ENCODE data around the gene GNG14. TPM values are rescaled to one million over a fixed set of nuclear protein-coding genes. Genes with fewer than 3 reads are reported as not detected.

GNG14 gene
- total RNA-seq, 1 experiment from 2014 or later, result not detected

DNA sequence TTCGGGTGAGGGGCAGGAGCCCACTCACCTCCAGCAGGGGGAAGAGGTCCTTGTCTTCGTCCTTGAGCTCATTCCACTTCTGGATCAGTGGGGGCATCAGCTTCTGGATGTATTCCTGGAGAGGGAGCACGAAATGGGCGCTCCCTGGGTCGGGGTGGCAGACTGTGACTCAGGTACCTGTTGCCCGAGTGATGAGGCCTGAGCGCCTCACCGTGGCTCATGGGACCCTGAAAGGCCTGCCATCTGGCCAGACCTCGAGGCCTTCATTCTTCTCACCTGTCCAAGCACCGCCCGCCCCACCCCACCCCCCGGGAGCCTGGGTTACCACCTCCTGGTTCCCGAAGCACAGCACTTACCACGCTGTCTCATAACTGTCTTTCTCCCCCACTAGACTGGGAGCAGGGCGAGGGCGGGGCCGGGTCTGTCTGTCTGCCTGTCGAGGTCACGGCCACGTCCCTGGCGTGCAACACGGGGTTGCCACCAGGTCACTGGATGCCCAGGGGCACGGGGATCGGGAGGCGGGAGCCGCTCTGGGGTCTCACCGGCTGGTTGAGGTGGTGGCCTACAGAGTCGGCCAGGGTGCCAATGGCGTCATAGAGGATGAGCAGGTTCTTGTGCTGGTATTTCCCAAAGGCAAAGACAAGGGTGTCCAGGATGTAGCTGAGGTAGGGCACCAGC, 18.0 kb downstream of the GNG14 start:
- WGBS (ENCODE audit: extremely low coverage, insufficient read length, low lambda C conversion rate), result no CpG with 5 or more reads among the region's 29 CpGs
- peaks cover 7 to 14% of the 10 kb centered on the region in 2 experiments for H3K4me1 Mint-ChIP-seq

More for the DNA sequence above, 18.0 kb downstream of the GNG14 start:
- Histone ChIP-seq H2AK5ac (ENCODE audit: insufficient read length, low read length) (no peak overlapping the region), H2BK5ac (ENCODE audit: insufficient read length, low read length) (no peak overlapping the region), H3K56ac (ENCODE audit: insufficient read length, low read depth, low read length) (no peak overlapping the region), H2AFZ (ENCODE audit: low read length) (no peak overlapping the region), H3K18ac (ENCODE audit: insufficient read length, low read depth, low read length) (no peak overlapping the region), H4K5ac (ENCODE audit: insufficient read length, low read depth, low read length) (no peak overlapping the region), H3K27ac (ENCODE audit: insufficient read length, low read depth, low read length) (no peak overlapping the region), H4K8ac (replicated peaks; ENCODE audit: insufficient read length, low read depth, low read length) (no peak overlapping the region), H2BK20ac (ENCODE audit: low read depth, low read length, poor library complexity, severe bottlenecking) (no peak overlapping the region), H3K9ac (ENCODE audit: extremely low read depth, insufficient read length, low read length) (no peak overlapping the region), H3K9me3 (ENCODE audit: control insufficient read depth, low read depth, low read length) (no peaks in the 10 kb centered on the region), H3K4ac (ENCODE audit: low read depth, low read length) (no peak overlapping the region), H3K4me2 (ENCODE audit: insufficient read depth, insufficient read length, low read length) (no peak overlapping the region), H4K20me1 (ENCODE audit: control insufficient read depth, insufficient read depth, insufficient read length) (no peaks in the 10 kb centered on the region), H3T11ph (ENCODE audit: low read length) (no peak overlapping the region), H2BK12ac (ENCODE audit: insufficient read length, low read depth, low read length) (no peak overlapping the region), H3K23ac (ENCODE audit: insufficient read length, low read depth, low read length) (no peak overlapping the region), H3K14ac (ENCODE audit: insufficient read depth, low read length) (no peak overlapping the region), H3K23me2 (ENCODE audit: insufficient read length, low read depth, low read length, poor library complexity, severe bottlenecking) (no peaks in the 10 kb centered on the region), H4K91ac (ENCODE audit: insufficient read length, low read depth, low read length) (no peak overlapping the region), H3K79me2 (ENCODE audit: insufficient read depth, low read length) (no peaks in the 10 kb centered on the region), H3K4me1 (ENCODE audit: insufficient read depth, low read length) (no peaks in the 10 kb centered on the region), H2BK15ac (ENCODE audit: low read depth, low read length) (no peak overlapping the region), H3K79me1 (ENCODE audit: insufficient read depth, low read depth, low read length, poor library complexity, severe bottlenecking) (no peaks in the 10 kb centered on the region), H2BK120ac (ENCODE audit: low read depth, low read length, poor library complexity, severe bottlenecking) (no peak overlapping the region), H3K27me3 (ENCODE audit: insufficient read depth, low read length) (no peaks in the 10 kb centered on the region)
- DNase-seq, result no peak
- Mint-ChIP-seq H3K4me3 (no peak overlapping the region), H3K27ac (0 out of 7 replicates have a peak overlapping the region, but pooled peaks of 1 of the 3 experiments have one; percentile 35), H3K9me3 (no peaks in the 10 kb centered on the region; a peak in 1 of 5 replicates), H3K27me3 (ENCODE audit: low read depth) (no peaks in the 10 kb centered on the region; the same call in 1 of the 2 replicates), H3K36me3 (ENCODE audit: insufficient read depth in 1 of 3, low read depth in 3 of 3) (peaks cover 59 to 90% (median 83%) of the 10 kb centered on the region in 3 experiments)
- TF ChIP-seq, protein P1, sequence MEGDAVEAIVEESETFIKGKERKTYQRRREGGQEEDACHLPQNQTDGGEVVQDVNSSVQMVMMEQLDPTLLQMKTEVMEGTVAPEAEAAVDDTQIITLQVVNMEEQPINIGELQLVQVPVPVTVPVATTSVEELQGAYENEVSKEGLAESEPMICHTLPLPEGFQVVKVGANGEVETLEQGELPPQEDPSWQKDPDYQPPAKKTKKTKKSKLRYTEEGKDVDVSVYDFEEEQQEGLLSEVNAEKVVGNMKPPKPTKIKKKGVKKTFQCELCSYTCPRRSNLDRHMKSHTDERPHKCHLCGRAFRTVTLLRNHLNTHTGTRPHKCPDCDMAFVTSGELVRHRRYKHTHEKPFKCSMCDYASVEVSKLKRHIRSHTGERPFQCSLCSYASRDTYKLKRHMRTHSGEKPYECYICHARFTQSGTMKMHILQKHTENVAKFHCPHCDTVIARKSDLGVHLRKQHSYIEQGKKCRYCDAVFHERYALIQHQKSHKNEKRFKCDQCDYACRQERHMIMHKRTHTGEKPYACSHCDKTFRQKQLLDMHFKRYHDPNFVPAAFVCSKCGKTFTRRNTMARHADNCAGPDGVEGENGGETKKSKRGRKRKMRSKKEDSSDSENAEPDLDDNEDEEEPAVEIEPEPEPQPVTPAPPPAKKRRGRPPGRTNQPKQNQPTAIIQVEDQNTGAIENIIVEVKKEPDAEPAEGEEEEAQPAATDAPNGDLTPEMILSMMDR (conservative IDR thresholded peaks at IDR 0.05), result no peak
